Activated CD4-positive, alpha-beta T cell treated with anti-CD3 and anti-CD28 coated beads, Interleukin-2, Interleukin-4, amounts not matched to agents 100 ng/mL and 50 ng/mL, durations not matched to agents 16 hours and 8 hours (primary cell): ENCODE measurements around the gene ITGB6.
"Not testable (repeated sequence)": the region's sequence is repeated elsewhere in the genome, so short reads cannot be mapped to it uniquely, and the experiment has no call there.

Source experiments
- DNase-seq: peaks from one replicate; pipeline ENCODE4 v3.0.0-alpha.2; 2020; ENCODE audit warnings: low spot score

ITGB6 gene

DNA sequence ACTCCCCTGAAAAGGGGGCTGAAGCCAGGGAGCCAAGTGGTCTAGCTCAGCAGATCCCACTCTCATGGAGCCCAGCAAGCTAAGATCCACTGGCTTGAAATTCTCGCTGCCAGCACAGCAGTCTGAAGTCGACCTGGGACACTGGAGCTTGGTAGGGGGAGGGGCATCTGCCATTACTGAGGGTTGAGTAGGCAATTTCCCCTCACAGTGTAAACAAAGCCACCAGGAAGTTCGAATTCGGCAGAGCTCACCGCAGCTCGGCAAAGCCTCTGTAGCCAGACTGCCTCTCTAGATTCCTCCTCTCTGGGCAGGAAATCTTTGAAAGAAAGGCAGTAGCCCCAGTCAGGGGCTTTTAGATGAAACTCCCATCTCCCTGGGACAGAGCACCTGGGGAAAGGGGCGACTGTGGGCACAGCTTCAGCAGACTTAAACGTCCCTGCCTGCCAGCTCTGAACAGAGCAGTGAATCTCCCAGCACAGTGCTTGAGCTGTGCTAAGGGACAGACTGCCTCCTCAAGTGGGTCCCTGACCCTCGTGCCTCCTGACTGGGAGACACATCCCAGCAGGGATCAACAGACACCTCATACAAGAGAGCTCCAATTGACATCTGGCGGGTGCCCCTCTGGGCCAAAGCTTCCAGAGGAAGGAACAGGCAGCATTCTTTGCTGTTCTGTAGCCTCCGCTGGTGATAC lies 18.8 kb downstream of the ITGB6 start:
- peak; percentile 29 for DNase-seq

DNA sequence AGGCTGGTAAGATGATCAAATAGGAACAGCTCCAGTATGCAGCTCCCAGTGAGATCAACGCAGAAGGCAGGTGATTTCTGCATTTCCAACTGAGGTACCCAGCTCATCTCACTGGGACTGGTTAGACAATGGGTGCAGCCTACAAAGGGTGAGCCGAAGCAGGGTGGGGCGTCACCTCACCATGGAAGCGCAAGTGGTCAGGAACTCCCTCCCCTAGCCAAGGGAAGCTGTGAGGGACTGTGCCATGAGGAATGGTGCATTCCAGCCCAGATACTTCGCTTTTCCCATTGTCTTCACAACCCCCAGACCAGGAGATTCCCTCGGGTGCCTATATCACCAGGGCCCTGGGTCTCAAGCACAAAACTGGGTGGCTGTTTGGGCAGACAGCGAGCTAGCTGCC lies 19.4 kb downstream of the ITGB6 start:
- not testable (repeated sequence) for DNase-seq

DNA sequence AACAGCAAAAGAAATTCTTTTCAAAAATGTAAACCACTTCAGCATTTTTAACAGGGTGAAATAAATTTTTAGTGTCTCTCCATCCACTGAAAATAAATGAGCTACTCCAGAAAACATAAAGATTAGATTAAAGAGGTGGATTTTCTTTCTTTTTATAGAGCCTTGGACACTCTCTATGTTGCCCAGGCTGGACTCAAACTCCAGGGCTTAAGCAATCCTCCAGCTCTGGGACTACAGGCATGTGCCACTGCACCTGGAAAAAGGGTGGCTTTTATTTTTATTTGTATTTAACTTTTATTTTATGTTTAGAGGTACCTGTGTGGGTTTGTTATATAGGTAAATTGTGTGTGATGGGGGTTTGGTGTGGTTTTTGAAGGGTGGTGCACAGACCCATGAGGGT lies 19.9 kb downstream of the ITGB6 start:
- DNase-seq = no peak

DNA sequence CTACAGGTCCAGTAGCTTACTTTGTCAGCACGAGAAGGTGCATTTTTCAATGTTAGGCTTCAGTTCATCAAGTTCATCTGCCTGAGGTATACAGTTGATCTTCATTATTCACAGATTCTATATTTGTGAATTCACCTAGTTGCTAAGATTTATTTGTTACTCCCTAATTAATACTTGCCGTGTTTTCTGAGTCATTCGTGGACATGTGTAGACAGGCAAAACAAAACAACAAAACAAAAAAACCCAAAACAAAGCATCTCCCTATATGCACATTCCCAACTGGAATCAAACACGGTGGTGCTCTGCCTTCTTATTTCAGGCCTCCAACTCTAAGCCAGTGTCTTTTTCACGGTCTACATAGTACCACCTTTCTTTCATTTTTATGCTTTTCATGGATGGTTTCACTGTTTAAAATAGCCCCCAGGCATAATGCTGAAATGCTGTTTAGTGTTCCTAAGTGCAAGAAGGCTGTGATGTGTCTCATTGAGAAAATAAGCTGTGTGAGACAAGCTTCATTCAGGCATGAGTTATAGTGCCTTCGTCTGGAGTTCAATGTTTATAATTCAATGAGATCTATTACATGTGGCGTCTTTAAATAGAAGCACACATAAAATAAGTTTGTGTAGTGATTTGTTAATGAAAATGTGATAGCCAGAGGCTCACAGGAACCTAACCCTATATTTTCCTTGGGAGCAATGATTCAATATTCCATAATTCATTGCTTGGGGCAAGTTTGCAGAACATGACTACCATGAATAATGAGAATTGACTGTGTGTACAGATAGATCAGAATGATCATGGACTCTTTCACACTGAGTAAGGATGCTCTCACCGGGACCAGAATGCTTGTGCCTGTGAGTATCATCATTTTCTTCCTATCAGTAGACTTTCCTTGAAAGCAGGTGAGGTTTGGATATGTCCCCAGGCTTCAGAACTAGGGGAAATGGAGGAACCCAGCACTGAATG lies 24.6 kb downstream of the ITGB6 start:
- DNase-seq = no peak

DNA sequence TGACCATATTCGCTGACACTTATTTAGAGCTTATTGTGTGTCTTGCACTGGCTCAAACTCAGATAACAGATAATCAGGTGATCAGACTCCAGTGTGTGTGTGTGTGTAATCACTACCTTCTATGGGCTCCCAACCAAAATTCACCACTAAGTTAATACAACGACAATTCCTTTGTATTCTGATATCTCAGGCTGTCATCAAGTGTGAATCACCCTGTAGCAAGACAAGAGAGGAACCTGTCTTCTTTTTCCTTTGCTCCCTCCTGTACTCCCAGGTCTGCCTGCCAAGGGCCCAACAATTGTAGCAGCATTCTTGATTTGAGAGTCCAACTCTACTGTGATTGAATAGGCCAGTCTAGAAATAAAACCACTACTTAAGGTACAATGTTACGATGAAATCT lies 25.8 kb downstream of the ITGB6 start:
- no peak for DNase-seq

DNA sequence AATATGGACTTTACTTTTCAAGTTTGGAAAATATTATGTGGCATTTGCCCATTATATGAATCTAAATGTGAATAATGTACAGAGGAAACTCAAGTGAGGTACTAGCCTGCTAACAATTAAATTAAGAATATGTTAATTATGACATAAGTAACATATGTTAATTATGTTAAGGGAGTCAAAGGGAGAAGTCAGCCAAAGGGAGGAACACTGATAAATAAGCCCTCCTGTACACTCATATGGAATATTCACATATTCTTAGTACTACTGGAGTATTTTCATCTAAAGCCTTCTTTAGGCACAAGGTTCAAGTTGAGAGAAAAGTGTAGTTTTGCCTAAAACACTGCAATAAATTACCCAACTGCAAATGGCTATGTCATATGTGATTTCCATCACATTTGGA lies 30.1 kb downstream of the ITGB6 start:
- no peak for DNase-seq

DNA sequence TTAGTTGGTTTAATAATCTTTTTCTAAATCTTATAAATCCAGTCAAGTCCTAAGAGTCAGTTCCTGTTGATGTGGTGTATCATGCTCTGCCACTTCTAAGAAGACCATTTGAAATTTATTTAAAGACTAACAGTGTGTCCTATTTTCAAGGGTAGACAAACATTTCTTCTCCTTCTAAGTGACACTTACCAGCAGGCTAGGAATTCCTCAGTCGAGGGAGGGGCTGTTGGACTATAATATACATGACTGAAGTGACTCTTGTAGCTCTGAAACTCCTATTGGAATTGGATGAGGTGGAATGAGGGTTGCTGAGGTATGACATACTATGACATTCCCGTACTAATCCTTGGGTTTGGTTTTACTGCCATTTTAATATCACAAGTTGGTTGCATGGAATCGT lies 30.6 kb downstream of the ITGB6 start:
- no peak for DNase-seq

DNA sequence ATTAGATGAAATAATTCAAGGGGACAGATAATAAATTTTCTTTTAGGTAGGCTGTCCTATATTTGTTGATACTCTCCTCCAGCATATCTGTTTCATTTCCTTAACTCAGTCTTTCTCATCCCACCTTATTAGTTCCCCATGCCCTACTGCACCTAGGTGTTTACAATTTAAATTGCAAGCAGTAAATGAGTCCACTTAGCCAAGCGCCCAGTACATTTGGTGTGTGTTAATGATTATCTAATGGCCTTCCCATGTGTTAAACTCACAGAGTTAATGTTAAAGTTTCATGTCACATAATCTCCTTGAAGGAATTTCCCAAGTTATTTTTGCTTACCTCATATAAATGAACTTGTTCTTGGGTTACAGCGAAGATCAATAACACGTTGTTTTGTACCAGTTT lies 31.2 kb downstream of the ITGB6 start:
- DNase-seq = no peak

DNA sequence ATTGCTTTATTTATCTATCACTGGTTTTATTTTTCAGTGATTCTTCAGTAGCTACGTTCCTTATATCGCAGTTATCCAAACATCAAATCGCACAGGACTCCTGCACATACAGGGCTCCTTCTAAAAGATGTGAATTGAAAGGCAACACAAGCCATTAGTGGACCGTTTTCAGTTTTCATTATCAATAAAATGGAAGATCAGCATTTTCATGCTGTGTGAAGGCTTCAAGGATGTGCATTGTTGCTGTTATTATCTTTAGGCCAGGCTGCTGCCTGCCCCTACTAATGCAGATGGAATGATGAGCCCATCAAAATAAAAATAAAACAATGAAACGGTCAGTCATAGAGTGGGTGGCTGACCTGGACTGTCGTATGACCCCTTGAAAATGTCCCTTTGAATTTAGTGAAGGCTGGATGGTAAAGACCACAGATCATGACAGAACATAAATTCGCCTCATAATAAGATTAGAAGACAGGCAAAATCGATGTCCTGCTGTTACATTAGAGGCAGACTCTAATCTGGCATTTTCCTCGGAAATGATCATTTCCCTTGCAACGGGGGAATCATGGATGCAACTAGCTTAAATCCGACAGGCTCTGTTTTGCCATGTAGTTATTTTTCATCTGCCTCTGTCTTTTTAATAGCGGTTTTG lies 32.9 kb downstream of the ITGB6 start:
- DNase-seq = no peak

DNA sequence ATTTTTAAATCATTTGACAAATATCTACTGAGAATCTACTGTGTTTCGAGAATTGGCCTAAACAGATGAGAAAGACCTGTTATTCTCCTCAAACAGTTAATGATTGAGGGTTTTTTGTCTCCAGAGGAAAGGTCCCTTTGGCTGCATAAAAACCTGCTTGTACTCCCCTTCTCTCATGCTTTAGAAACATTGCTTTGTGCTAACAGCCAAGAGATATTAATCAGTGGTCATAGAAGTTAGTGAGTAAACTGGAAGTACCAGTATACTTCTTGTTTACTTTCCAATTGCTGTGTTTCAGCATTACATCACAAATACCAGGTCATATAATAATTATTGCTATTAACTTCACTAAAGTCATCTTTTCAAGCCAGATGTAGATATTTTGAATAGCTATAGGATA lies 34.1 kb downstream of the ITGB6 start:
- no peak for DNase-seq

DNA sequence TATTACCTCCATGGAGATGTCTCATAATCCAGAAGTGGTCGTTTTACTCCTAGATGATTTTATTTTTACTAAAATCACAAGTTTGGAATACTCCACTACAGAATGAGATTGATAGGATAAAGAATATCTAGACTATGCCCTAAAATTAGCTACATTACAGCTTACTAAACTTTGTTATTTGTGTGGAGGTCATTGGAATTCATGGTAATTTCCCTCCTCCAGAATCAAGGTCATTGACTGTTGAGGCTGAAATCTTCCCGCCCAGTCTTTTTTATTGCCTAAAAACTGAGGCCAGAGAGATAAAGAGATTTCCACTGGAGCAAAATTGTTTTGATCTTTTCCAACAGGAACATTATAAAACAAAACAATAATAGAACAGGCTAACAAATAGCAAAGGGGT lies 35.0 kb downstream of the ITGB6 start:
- no peak for DNase-seq

DNA sequence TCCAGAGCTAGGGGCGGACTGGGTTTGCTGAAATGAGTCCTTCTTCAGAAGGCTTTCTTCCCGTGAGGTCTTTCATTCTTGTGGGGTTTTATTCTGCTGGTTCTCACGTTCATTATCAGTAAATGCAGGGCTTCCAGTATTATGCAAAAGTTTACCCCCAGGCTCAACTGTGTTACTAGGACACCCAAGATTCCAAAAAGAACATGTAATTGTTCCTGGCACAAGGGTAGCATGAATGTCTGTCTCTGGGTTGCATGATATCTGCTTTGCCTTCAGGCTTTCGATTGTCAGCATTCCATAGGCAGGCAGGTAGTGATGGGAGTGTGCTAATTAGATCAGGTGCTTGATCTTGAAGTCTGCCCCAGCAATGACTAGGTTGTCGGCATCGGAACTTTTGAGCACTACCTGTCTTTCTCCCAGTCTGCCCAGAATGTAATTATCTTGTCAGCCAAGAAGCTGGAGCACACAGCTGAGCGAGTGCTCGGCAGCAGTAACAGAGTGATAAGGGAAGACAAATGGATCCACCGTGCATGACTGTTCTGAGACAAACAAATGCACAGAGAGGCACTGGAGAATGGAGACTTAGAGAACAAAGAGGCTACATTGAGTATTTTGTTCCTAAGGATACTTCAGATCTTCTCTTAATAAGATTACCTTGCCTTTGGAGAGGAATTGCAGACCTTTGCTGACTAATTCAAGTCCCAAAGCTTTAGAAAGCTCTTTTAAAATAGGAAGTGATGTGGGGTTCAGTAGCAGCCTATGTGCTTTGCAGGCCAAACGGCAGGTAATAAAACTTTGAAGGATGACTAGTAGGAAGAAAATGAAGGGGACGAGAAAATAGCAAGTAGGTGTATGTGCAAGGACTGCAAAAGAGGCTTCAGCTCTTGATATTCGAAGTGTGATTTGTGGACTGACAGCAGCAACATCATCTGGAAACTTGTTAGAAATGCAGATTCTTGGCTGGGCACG lies 41.9 kb downstream of the ITGB6 start:
- DNase-seq = no peak

DNA sequence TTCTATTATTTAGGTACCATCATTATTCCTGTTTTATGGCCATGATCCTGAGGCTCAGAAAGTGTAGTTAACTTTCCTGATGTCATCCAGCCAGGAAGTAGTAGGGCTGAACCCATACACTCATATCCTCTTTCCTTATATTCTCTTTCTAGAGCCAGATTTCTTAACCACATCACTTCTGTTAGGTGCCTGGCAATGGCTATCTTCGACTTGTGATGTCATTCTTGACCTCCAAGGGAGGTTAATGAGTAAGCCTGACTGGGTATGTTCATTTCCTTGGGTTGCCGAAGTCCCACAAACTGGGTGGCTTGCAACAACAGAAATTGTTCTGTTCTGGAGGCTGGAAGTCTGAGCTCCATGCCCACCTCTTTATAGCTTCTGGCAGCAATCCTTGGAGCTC lies 43.4 kb downstream of the ITGB6 start:
- no peak for DNase-seq

DNA sequence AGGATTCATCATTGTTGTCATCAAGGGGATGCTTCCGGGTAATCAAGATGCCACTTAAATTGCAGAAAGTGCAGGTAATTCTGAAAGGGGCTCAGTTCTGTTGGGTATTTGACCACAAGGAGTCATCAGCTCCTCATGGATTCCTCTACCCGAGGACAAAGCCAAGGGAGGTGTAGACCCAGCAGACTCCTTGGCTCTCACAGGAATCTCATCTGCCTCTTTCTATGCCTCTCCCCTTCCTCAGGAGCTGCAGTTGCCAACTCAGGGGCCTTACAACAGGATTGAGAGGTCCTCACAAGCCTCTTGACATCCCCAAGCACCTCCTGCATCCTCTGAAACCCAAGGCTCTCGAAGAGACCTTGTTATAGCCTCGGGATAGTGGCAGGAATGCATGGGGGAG lies 44.0 kb downstream of the ITGB6 start:
- no peak for DNase-seq

DNA sequence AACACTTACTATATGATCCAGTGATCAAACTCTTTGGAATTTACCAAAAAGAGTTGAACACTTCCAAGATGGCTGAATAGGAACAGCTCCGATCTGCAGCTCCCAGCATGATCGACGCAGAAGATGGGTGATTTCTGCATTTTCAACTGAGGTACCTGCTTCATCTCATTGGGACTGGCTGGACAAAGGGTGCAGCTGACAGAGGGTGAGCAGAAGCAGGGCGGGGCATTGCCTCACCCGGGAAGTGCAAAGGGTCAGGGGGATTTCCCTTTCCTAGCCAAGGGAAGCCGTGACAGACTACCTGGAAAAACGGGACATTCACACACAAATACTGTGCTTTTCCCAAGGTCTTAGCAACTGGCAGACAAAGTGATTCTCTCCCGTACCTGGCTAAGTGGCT lies 51.7 kb downstream of the ITGB6 start:
- not testable (repeated sequence) for DNase-seq

DNA sequence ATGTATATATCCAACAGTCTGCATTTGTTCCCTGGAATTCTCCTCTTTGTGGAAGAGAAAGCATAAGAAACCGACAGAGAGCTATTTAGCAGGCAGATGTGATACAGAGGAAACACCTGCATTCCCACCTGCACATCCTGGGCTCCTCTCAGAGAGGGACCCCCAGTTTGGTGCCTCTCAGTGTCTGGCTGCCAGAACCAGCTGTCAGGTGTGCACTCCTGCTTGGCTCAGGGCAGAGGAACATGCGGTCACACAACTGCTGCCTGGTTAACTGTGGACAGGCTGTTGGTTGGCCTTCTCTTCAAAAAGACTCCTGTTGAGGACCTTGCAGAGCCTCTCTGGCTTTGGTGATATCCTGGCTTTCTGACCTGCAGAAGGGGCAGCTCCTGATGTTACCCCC lies 54.6 kb downstream of the ITGB6 start:
- DNase-seq = no peak

DNA sequence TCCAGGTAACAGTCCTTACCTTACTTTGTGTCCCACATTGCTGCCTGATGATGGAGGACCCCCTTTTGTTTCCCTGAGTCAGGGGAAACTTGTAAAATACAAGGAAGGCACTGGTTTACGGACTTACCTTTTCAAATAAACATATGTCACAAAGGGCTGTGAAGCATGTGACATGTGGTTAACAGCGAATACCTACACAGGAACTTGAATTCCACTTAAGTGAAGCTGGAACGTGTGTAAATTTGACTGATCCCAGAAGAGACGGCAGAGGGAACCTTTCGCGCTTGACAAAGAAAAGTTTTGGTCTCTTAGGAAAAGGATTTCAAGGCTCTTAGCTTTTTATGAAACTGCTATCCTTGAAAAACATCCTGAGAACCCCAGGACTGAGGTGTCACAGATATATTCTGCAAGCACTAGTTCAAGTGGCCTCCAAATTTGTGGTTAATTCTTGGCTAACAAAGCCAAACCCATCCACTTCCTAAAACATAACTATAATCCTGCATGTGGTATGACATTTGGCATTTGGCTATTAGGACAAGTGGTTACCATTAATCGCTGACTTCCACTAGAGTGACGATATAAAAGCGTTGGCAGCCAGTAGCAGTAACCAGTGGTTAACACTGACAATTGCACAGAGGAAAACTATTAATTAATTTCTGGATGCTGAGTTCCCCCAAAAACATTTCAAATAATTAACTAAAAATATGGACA lies 55.6 kb downstream of the ITGB6 start:
- no peak for DNase-seq

DNA sequence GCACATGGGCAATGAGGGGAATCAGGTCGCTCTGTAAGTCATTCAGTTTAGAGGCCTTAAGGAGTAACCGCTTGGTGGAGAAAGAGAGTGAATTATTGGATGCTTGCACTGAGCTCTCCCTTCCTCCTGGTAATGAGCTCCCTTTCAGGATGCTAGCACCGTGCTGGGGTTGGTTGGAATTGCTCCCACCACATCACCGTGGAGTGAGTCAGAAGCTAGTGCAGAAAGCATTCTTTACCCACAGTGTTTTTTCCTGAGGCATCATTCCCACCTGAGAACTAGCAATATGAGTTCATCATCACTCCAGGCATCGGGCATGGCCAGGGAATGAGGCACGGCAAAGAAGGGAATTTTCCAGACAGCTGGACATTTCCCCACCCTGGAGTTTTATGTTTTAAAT lies 57.6 kb downstream of the ITGB6 start:
- DNase-seq = no peak

DNA sequence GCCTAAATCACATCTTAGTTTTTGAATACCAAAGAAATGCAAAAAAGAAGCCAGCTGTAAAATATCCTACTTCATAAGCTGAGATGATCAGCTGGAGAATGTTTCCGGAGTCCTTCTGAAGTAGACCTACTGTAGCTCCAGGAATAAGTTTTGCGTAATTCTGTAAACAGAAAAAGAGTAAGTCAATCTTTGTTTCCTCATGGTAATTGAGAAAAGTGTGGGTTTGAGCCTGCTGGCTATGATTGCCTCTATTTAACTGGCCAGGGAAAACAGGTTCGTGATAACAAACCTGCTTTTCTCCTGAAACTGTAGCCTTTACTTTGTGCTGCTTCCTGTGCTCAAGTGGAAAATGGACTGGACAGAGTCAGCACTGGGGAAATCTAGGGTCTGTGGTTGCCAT lies 58.2 kb downstream of the ITGB6 start:
- no peak for DNase-seq

DNA sequence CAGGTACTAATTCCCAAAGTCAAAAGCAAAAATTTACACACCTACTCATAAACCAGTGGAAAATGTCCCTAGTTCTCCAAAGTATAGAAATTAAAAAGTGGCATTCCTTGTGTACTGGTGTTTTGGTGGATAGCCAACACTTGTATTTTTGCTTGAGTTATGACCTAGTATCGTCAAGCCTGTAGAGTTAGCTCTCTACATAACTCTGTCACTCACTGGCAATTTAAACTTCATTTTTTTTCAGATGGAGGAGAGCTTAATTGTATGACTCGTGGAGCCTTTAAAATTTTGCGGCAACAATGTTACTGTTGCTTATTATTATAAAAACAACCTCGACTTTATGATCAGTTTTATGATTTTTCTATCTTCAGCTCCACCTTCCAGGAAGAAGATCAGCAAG lies 58.7 kb downstream of the ITGB6 start:
- DNase-seq = no peak

DNA sequence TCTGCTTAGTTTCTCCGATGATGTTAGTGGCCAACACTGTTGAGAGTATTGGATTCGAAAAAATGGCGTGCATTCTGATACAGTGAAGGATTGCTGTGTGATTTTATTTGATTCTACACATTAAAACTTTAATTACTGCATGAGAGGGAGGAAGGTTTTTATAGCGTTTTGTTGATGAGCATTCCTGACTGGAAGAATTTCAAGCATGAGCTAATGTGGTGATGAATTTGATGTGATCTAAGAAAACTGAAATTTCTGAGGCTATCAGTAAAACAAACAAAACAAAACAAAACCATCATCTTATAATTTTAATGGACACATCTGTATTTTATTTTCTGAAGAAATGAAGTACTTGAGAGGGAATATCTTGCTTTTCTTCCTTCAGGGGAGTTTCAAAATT lies 59.6 kb downstream of the ITGB6 start:
- DNase-seq = no peak
